Activated T-cell treated with anti-CD3 and anti-CD28 coated beads for 48 hours (primary cell): ENCODE results near the gene ECT2L.

Experiments used
- DNase-seq: peaks from one replicate; pipeline ENCODE4 v3.0.0-alpha.2; 2020; ENCODE audit warnings: low read depth

The ECT2L gene

DNA sequence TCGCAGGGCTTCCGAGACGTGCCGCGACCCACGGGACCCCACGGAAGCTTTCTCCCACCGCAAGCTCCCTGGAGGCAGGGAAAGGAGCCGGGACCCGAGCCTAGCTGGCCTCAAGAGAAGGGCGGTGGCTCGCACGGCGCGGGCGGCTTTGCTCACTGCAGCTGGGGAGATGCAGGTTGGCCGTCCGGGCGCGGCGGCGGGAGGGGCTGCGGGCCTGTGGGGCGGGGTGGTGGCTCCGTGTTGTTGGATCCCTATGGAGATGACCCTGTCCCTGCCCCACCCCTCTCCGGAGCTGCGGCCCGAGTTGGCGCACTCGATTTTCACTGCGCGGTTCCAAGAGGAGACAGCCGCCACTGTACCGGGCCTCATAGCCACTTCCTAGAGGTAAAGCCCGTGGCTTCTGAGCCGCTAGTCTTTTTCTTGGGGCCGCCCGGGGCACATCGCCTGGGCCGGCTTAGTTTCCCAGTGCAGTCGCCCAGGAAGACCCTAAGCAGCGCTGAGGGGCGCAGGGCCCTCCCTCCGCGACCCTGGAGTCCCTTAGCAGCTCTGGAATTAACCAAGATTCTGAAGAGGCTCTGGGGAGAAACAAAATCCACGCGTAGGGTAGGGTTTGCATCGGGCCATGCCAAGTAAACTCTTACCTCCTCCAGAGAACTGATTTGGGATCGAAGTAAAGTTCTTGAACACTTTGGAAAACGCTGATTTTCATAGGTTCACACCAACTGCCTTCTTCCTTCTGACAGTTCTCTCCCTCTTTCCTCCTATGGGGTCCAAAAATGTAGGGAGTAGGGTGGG lies at the start of gene ECT2L:
TSS of gene ECT2L (plus strand) at position 279 of the 795 bp plus-strand sequence. CDS start 17,188 bp downstream, outside the sequence.
- DNase-seq = no peak

DNA sequence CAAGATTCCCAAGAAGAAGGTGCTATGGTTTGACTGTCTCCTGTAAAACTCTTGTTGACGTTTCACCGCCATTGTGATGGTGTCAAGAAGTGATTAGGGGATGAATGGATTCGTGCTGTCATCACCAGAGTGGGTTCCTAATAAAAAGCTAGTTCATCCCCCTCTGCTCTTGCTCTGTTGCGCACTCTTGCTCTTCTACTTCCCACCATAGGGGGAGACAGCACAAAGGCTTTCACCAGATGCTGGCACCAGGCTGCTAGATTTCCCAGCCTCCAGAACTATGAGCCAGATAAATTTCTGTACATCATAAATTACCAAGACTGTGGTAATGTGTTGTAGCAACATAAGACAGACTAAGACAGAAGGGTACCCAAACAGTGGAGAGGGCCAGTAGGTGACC lies 43.9 kb upstream of the ECT2L start:
- DNase-seq = no peak

GRCh38 chr6:138757136-138757535 lies 38.8 kb upstream of the ECT2L start:
- no peak for DNase-seq

GRCh38 chr6:138765896-138766655 lies 29.8 kb upstream of the ECT2L start:
- no peak for DNase-seq

DNA sequence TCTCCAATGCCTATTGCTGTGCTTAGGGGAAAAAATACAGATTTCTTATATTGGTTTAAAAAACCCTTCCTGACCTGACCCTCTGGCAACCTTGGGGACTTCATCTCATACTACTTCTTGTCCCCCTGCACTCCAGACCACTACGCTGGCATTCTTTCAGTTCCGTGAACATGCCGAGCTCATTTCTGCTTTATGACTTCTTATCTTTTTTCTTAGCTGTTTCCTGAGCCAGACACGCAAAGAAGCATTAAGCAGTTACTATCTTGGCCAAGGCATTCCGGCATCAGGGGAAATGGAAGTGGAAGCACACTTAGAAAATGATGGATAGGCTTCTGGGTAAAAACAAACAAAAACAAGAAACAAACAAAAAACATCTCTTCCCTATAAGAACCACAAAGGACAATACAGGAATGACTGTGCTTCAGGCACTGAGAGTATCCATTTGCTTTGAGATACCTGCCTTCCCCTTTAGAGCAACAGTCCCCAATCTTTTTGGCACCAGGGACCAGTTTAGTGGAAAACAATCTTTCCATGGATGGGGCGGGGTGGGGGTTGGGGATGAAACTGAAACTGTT lies 26.7 kb upstream of the ECT2L start:
- no peak for DNase-seq

- DNase-seq = no peak
Measured at GRCh38 chr6:138772596-138773176, 23.2 kb upstream of the ECT2L start.

DNA sequence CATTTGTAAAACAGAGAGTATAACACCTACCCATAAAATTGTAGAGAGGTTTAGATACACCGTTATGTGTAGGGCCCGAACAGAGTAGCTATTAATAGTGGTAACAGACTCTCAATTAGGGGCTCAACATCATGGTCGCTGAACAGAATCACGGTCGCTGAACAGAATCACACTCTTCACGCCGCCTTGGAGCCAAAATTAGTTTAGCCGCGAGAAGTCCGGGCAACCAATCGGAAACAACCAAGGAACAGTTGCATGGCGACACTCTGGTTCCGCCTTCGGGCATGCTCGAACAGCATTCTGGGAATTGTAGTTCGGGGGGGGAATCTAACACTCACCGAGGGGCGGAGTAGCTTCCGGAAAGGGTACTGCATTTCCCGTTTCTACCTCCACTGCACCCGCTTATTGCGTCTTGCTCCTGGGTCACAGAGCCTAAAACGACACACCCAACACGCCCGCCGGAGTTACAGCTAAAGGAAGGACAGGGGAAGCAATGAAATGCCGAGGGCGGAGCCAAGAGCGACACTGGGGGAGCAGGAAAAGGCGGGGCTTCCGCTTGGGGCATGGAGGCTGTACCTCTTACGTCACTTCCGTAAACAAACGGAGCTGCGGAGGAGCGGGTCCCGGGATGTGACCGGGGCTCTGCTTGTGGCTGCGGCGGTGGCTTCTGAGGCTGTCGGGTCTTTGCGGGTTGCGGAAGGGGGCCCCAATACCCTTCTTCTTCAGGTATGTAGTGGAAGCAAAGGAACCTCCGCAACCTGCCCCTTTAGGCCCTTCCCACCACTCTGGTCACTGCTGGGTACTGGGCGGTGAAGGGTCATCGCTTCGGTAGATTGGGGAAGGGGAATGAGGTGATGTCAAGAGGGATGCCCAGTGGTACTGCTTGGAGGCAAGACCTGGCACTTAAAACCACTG lies 22.5 kb upstream of the ECT2L start, which contains the start of gene CCDC28A:
TSS of gene CCDC28A (plus strand) at position 593 of the 915 bp plus-strand sequence. CDS start 2,352 bp downstream, outside the sequence.
- peak; percentile 86 for DNase-seq

- DNase-seq = no peak
Measured at GRCh38 chr6:138774370-138774769, 21.5 kb upstream of the ECT2L start.

GRCh38 chr6:138776659-138777058 lies 19.2 kb upstream of the ECT2L start:
- no peak for DNase-seq

GRCh38 chr6:138778331-138778730 lies 17.6 kb upstream of the ECT2L start:
- DNase-seq = no peak

GRCh38 chr6:138782243-138782642 lies 13.6 kb upstream of the ECT2L start:
- DNase-seq = no peak

GRCh38 chr6:138785079-138785478 lies 10.8 kb upstream of the ECT2L start:
- DNase-seq = no peak

DNA sequence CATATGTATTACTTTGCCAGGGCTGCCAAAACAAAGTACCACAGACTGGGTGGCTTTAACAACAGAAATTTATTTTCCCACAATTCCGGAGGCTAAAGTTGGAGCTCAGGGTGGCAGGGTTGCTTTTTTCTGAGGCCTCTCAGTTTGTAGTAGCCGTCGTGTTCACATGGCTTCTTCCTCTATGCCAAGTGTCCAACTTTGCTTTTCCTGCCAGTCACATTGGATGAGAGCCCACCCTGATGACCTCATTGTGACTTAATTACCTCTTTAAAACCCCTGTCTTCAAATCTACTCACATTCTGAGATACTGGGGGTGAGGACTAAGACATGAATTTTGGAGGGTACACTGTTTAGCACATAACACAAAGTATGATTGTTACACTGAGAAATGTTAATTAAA lies 9.9 kb upstream of the ECT2L start:
- no peak for DNase-seq

GRCh38 chr6:138787138-138787537 lies 8.7 kb upstream of the ECT2L start:
- no peak for DNase-seq

GRCh38 chr6:138796771-138797170 lies 884 bp downstream of the ECT2L start:
- no peak for DNase-seq

- DNase-seq = no peak
Measured at GRCh38 chr6:138797806-138798446, 2.0 kb downstream of the ECT2L start.

GRCh38 chr6:138800377-138801150 lies 4.7 kb downstream of the ECT2L start:
- no peak for DNase-seq

GRCh38 chr6:138803331-138803730 lies 7.4 kb downstream of the ECT2L start:
- DNase-seq = no peak

DNA sequence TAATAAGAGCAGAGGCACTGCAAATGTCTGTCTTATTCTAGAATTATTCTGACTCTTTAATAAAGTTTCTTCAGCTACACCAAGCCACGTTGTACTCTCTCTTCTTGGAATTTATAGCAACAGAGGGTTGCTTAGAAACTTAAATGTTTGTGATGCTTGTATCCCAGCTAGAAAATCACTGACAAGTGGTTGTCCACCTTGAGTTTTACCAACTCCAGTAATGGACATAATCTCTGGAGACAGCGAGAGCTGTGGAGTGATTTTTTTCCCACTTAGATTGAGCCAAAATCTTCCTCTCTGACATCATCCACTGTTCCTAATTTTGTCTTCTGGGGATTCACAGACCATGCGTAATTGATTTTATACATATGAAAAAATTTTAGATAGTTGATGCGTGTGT lies 8.0 kb downstream of the ECT2L start:
- DNase-seq = no peak
